ENCODE data around the gene ACSL3.

ACSL3 gene

GRCh38 chr2:222860740-222861410, at the start of gene ACSL3:
ACSL3 (plus strand) TSS chr2:222861036; CDS start chr2:222908773, 47,737 bp downstream.
- H3K79me2 ChIP-seq (ENCODE audit: insufficient read depth, low read length): peaks cover 50% of the 10 kb centered on the region
- no peaks in the 10 kb centered on the region for H3K9me3 ChIP-seq (ENCODE audit: insufficient read depth, low read depth, low read length)
- H3K4me3 ChIP-seq (ENCODE audit: low read length, poor library complexity, severe bottlenecking): peak within 1 kb of the TSS; percentile 94
- TF ChIP-seq EZH2phosphoT487 (IDR thresholded peaks at IDR 0.05; ENCODE audit: borderline replicate concordance) (no peak), CTCF (conservative IDR thresholded peaks at IDR 0.05; ENCODE audit: low read length) (no peak)
- H4K20me1 ChIP-seq (ENCODE audit: insufficient read depth, low read length, poor library complexity, severe bottlenecking): peaks cover 50% of the 10 kb centered on the region
- no peaks in the 10 kb centered on the region for H3F3A ChIP-seq (ENCODE audit: low read depth)
- peaks cover 50% of the 10 kb centered on the region for H3K4me1 ChIP-seq (ENCODE audit: insufficient read depth, low read length, poor library complexity, severe bottlenecking)
- no peaks in the 10 kb centered on the region for H3K9me2 ChIP-seq (replicated peaks; ENCODE audit: low read depth, low read length)
- H2AFZ ChIP-seq (ENCODE audit: low read length): peak within 1 kb of the TSS; percentile 81
- peak within 1 kb of the TSS; percentile 86 for H3K9ac ChIP-seq (ENCODE audit: low read depth, low read length, poor library complexity, severe bottlenecking)
- H3K36me3 ChIP-seq (ENCODE audit: insufficient read depth, low read length): no peaks in the 10 kb centered on the region
- H3K4me2 ChIP-seq (ENCODE audit: low read depth, low read length, poor library complexity, severe bottlenecking): peak within 1 kb of the TSS; percentile 91
- no peaks in the 10 kb centered on the region for H3K27me3 ChIP-seq (ENCODE audit: insufficient read depth, low read length, poor library complexity, severe bottlenecking)

- Histone ChIP-seq H3K36me3 (ENCODE audit: insufficient read depth, low read length) (no peaks in the 10 kb centered on the region), H3K27me3 (ENCODE audit: insufficient read depth, low read length, poor library complexity, severe bottlenecking) (no peaks in the 10 kb centered on the region), H3F3A (ENCODE audit: low read depth) (no peaks in the 10 kb centered on the region), H3K4me2 (ENCODE audit: low read depth, low read length, poor library complexity, severe bottlenecking) (no peak overlapping the region), H3K79me2 (ENCODE audit: insufficient read depth, low read length) (no peaks in the 10 kb centered on the region), H3K9me3 (ENCODE audit: insufficient read depth, low read depth, low read length) (no peaks in the 10 kb centered on the region), H3K4me1 (ENCODE audit: insufficient read depth, low read length, poor library complexity, severe bottlenecking) (no peaks in the 10 kb centered on the region), H3K9ac (ENCODE audit: low read depth, low read length, poor library complexity, severe bottlenecking) (no peak overlapping the region), H2AFZ (ENCODE audit: low read length) (no peak overlapping the region), H4K20me1 (ENCODE audit: insufficient read depth, low read length, poor library complexity, severe bottlenecking) (no peaks in the 10 kb centered on the region), H3K9me2 (replicated peaks; ENCODE audit: low read depth, low read length) (no peaks in the 10 kb centered on the region), H3K4me3 (ENCODE audit: low read length, poor library complexity, severe bottlenecking) (no peak overlapping the region)
- TF ChIP-seq EZH2phosphoT487 (IDR thresholded peaks at IDR 0.05; ENCODE audit: borderline replicate concordance): no peak
- TF ChIP-seq CTCF (conservative IDR thresholded peaks at IDR 0.05; ENCODE audit: low read length): no peak
Measured at GRCh38 chr2:222811828-222812227, 49.0 kb upstream of the ACSL3 start.

GRCh38 chr2:222813177-222813843, 47.5 kb upstream of the ACSL3 start:
- H2AFZ ChIP-seq (ENCODE audit: low read length): no peak overlapping the region
- no peak overlapping the region for H3K4me2 ChIP-seq (ENCODE audit: low read depth, low read length, poor library complexity, severe bottlenecking)
- H3K4me3 ChIP-seq (ENCODE audit: low read length, poor library complexity, severe bottlenecking): no peak overlapping the region
- H3F3A ChIP-seq (ENCODE audit: low read depth): no peaks in the 10 kb centered on the region
- H3K9ac ChIP-seq (ENCODE audit: low read depth, low read length, poor library complexity, severe bottlenecking): no peak overlapping the region
- no peaks in the 10 kb centered on the region for H3K9me2 ChIP-seq (replicated peaks; ENCODE audit: low read depth, low read length)
- no peaks in the 10 kb centered on the region for H3K4me1 ChIP-seq (ENCODE audit: insufficient read depth, low read length, poor library complexity, severe bottlenecking)
- H3K27me3 ChIP-seq (ENCODE audit: insufficient read depth, low read length, poor library complexity, severe bottlenecking): no peaks in the 10 kb centered on the region
- TF ChIP-seq EZH2phosphoT487 (IDR thresholded peaks at IDR 0.05; ENCODE audit: borderline replicate concordance) (no peak), CTCF (conservative IDR thresholded peaks at IDR 0.05; ENCODE audit: low read length) (no peak)
- H4K20me1 ChIP-seq (ENCODE audit: insufficient read depth, low read length, poor library complexity, severe bottlenecking): no peaks in the 10 kb centered on the region
- no peaks in the 10 kb centered on the region for H3K79me2 ChIP-seq (ENCODE audit: insufficient read depth, low read length)
- H3K36me3 ChIP-seq (ENCODE audit: insufficient read depth, low read length): no peaks in the 10 kb centered on the region
- H3K9me3 ChIP-seq (ENCODE audit: insufficient read depth, low read depth, low read length): no peaks in the 10 kb centered on the region

Data from Loucy (cell line).